Activated B cell treated with CpG ODN at 0.5 μM for 24 hours (primary cell): ENCODE measurements around the gene NCDN. TPM values are rescaled to one million over a fixed set of nuclear protein-coding genes. Genes with fewer than 3 reads are reported as not detected.

Source experiments
- ATAC-seq: fragments of 200-7000 bp; cut with Tn5 transposase; one replicate; pipeline ENCODE4 v1.10.0; 2021; ENCODE audit warnings: low read depth, mild to moderate bottlenecking, moderate library complexity
- CTCF ChIA-PET: fragments of 350-600 bp; sonication (Branson Sonifier 250); formaldehyde crosslinking; loops from one replicate; lab custom pipeline; 2021; ENCODE audit warnings: antibody characterized with exemption; lab: Charles Lee
- POLR2A ChIA-PET: fragments of 350-600 bp; sonication (Branson Sonifier 250); formaldehyde crosslinking; loops from one replicate; lab custom pipeline; 2021; ENCODE audit warnings: antibody characterized with exemption; lab: Charles Lee
- DNase-seq: peaks from one replicate; pipeline ENCODE4 v3.0.0; 2022
- H3K27ac Mint-ChIP-seq: one replicate; pipeline ENCODE4 v1.8.0; 2020; ENCODE audit warnings: mixed read lengths
- H3K27me3 Mint-ChIP-seq: one replicate; pipeline ENCODE4 v1.8.0; 2021; ENCODE audit warnings: mixed read lengths
- H3K36me3 Mint-ChIP-seq: one replicate; pipeline ENCODE4 v1.8.0; 2021; ENCODE audit warnings: low read depth, mixed read lengths
- H3K4me1 Mint-ChIP-seq: one replicate; pipeline ENCODE4 v1.8.0; 2021; ENCODE audit warnings: mixed read lengths
- H3K4me3 Mint-ChIP-seq: one replicate; pipeline ENCODE4 v1.8.0; 2020; ENCODE audit warnings: mild to moderate bottlenecking, mixed read lengths
- H3K9me3 Mint-ChIP-seq: one replicate; pipeline ENCODE4 v1.8.0; 2020; ENCODE audit warnings: mixed read lengths
- CTCF ChIP-seq: fragments of 200-600 bp; IDR thresholded peaks from one replicate; pipeline ENCODE4 v1.8.0; 2022; ENCODE audit warnings: antibody characterized with exemption, mild to moderate bottlenecking
- intact Hi-C: fragments of 100-400 bp; cut with micrococcal nuclease; formaldehyde crosslinking; loops from one replicate; pipeline ENCODE4 v1.15.1; 2024
- total RNA-seq: library from RNA; stranded (reverse); gene quantifications from 2 replicates; pipeline ENCODE4 v1.2.3, GENCODE V29; 2022

Gene NCDN
- total RNA-seq, 1 donor from 2014 or later: 18.4 TPM

- Mint-ChIP-seq H3K4me3 (no peak overlapping the region), H3K4me1 (no peaks in the 10 kb centered on the region), H3K36me3 (peaks cover 53% of the 10 kb centered on the region), H3K9me3 (no peaks in the 10 kb centered on the region), H3K27me3 (no peaks in the 10 kb centered on the region), H3K27ac (no peak overlapping the region)
- ChIA-PET CTCF (no interaction called here), POLR2A (no interaction called here)
- ATAC-seq: no peak
- DNase-seq: no peak
- TF ChIP-seq CTCF: no peak
- intact Hi-C loops: no loop called here
These were observed 43.0 kb downstream of the NCDN start for GRCh38 chr1:35600593-35600992.

GRCh38 chr1:35603468-35603867 lies 45.9 kb downstream of the NCDN start:
- intact Hi-C loops: no loop called here
- Mint-ChIP-seq H3K36me3 (peaks cover 80% of the 10 kb centered on the region), H3K27ac (no peak overlapping the region), H3K4me1 (peaks cover 5% of the 10 kb centered on the region), H3K9me3 (no peaks in the 10 kb centered on the region), H3K27me3 (no peaks in the 10 kb centered on the region), H3K4me3 (no peak overlapping the region)
- ATAC-seq (no peak), DNase-seq (no peak)
- TF ChIP-seq CTCF: no peak
- POLR2A ChIA-PET: no interaction called here
- CTCF ChIA-PET: interaction anchor here (1.1 kb wide), 1 partner anchor 124 kb away, joined by 3 read pairs; no protein-coding TSS in a partner anchor

- POLR2A ChIA-PET: no interaction called here
- no peak overlapping the region for H3K4me3 Mint-ChIP-seq
These were observed 46.3 kb downstream of the NCDN start for GRCh38 chr1:35603941-35604340.

GRCh38 chr1:35605071-35605866 lies 47.7 kb downstream of the NCDN start:
- POLR2A ChIA-PET: no interaction called here
- Mint-ChIP-seq H3K36me3 (peaks cover 83% of the 10 kb centered on the region), H3K9me3 (no peaks in the 10 kb centered on the region), H3K4me3 (no peak overlapping the region), H3K4me1 (peaks cover 5% of the 10 kb centered on the region), H3K27ac (no peak overlapping the region), H3K27me3 (no peaks in the 10 kb centered on the region)
- DNase-seq: no peak
- no peak for ATAC-seq
- TF ChIP-seq CTCF: no peak
- intact Hi-C loops: no loop called here
- CTCF ChIA-PET: no interaction called here

More at GRCh38 chr1:35603941-35604340, 46.3 kb downstream of the NCDN start:
- H3K4me1 Mint-ChIP-seq: peaks cover 5% of the 10 kb centered on the region
- ATAC-seq: no peak
- H3K36me3 Mint-ChIP-seq: peaks cover 82% of the 10 kb centered on the region
- no peak for DNase-seq
- CTCF ChIA-PET: interaction anchor here (1.1 kb wide), 1 partner anchor 124 kb away, joined by 3 read pairs; no protein-coding TSS in a partner anchor
- no peaks in the 10 kb centered on the region for H3K27me3 Mint-ChIP-seq
- intact Hi-C loops: no loop called here
- TF ChIP-seq CTCF: no peak
- no peak overlapping the region for H3K27ac Mint-ChIP-seq
- H3K9me3 Mint-ChIP-seq: no peaks in the 10 kb centered on the region

GRCh38 chr1:35605867-35606182 lies 48.2 kb downstream of the NCDN start:
- peaks cover 80% of the 10 kb centered on the region for H3K36me3 Mint-ChIP-seq
- H3K9me3 Mint-ChIP-seq: no peaks in the 10 kb centered on the region
- no peak for TF ChIP-seq CTCF
- CTCF ChIA-PET: no interaction called here
- no peak for DNase-seq
- no peak for ATAC-seq
- H3K4me3 Mint-ChIP-seq: no peak overlapping the region
- H3K27me3 Mint-ChIP-seq: no peaks in the 10 kb centered on the region
- intact Hi-C loops: no loop called here
- no peak overlapping the region for H3K27ac Mint-ChIP-seq
- H3K4me1 Mint-ChIP-seq: peaks cover 5% of the 10 kb centered on the region
- POLR2A ChIA-PET: no interaction called here
